K562 (cell line): ENCODE data around the gene CISD3.

ENCODE experiments used
- BHLHE40 ChIP-seq: IDR thresholded peaks from 2 replicates; pipeline ENCODE4 v1.6.1; 2011; ENCODE audit warnings: low read length, improper control_type of control experiment
- CTCF ChIP-seq, 3 experiments: IDR thresholded peaks in 2 of 3; conservative IDR thresholded peaks in 1 of 3; 2 replicates each; pipeline ENCODE4 v1.5.1; 2011 to 2012; ENCODE audit warnings: low read length in 3 of 3, mild to moderate bottlenecking in 3 of 3, control low read depth in 2 of 3, improper control_type of control experiment in 1 of 3, inconsistent platforms in 1 of 3, low read depth in 1 of 3, mixed read lengths in 1 of 3, moderate library complexity in 1 of 3; ENCODE audit not compliant: insufficient read depth in 2 of 3
- ELF1 ChIP-seq: fragments of 200-800 bp; sonication (Bioruptor generic); IDR thresholded peaks from 2 replicates; pipeline ENCODE4 v1.6.1; 2016; ENCODE audit warnings: missing genetic modification characterization, missing compliant biosample characterization
- EP300 ChIP-seq: IDR thresholded peaks from 2 replicates; pipeline ENCODE4 v1.6.1; 2012; ENCODE audit warnings: low read length, improper control_type of control experiment
- MXD1 ChIP-seq: fragments of 250-450 bp; sonication (Bioruptor Pico); IDR thresholded peaks from 2 replicates; pipeline ENCODE4 v1.8.0; 2021; ENCODE audit warnings: borderline replicate concordance, mild to moderate bottlenecking, moderate library complexity; ENCODE audit not compliant: poor library complexity, severe bottlenecking
- NR3C1 ChIP-seq: sonication (generic); formaldehyde crosslinking; IDR thresholded peaks from 2 replicates; pipeline ENCODE4 v1.8.1; 2022; ENCODE audit warnings: missing genetic modification reagents
- SETDB1 ChIP-seq: IDR thresholded peaks from one replicate; pipeline ENCODE4 v1.6.1; 2012; ENCODE audit warnings: low read length, control low read depth, inconsistent platforms
- SIN3A ChIP-seq, 2 experiments: fragments of 150-350 bp in 1 of 2; IDR thresholded peaks; 2 replicates each; pipeline ENCODE4 v1.6.1; 2011 to 2016; ENCODE audit warnings: borderline replicate concordance in 2 of 2, low read depth in 2 of 2, low read length in 2 of 2, mild to moderate bottlenecking in 2 of 2, moderate library complexity in 2 of 2; ENCODE audit not compliant: control insufficient read depth in 1 of 2
- SPI1 ChIP-seq: IDR thresholded peaks from 2 replicates; pipeline ENCODE4 v1.6.1; 2011; ENCODE audit warnings: low read depth, low read length, control low read depth, borderline replicate concordance
- TEAD1 ChIP-seq, 2 experiments: fragments of 450-650 bp in 1 of 2; sonication (generic) in 1 of 2; formaldehyde crosslinking; IDR thresholded peaks; 2 replicates each; pipeline versions ENCODE4 v1.4.0 to v1.8.0; 2020 to 2022; ENCODE audit warnings: mild to moderate bottlenecking in 2 of 2, missing genetic modification reagents in 1 of 2
- UBTF ChIP-seq, 2 experiments: IDR thresholded peaks; 2 replicates each; pipeline ENCODE4 v1.6.1; 2012; ENCODE audit warnings: improper control_type of control experiment in 2 of 2, low read depth in 2 of 2, low read length in 2 of 2, borderline replicate concordance in 1 of 2
- USF2 ChIP-seq: sonication (generic); formaldehyde crosslinking; IDR thresholded peaks from 2 replicates; pipeline ENCODE4 v1.5.0; 2020; ENCODE audit warnings: missing genetic modification reagents
- ZNF318 ChIP-seq, 2 experiments: fragments of 450-650 bp; IDR thresholded peaks; 2 replicates each; pipeline ENCODE4 v1.6.1; 2016; ENCODE audit warnings: mild to moderate bottlenecking in 2 of 2, borderline replicate concordance in 1 of 2, low read depth in 1 of 2, moderate library complexity in 1 of 2

- TF ChIP-seq SPI1 (no peak), CTCF (IDR thresholded peaks at IDR 0.05 in 2 of 3, conservative IDR thresholded peaks at IDR 0.05 in 1 of 3; ENCODE audit: insufficient read depth in 2 of 3, low read depth in 1 of 3, low read length in 3 of 3) (no peak), UBTF (IDR thresholded peaks at IDR 0.05; ENCODE audit: borderline replicate concordance in 1 of 2, low read depth in 2 of 2, low read length in 2 of 2) (no peak), TEAD1 (CRISPR knock-in tag; IDR thresholded peaks at IDR 0.05) (no peak), MXD1 (CRISPR knock-in tag) (no peak), NR3C1 (CRISPR knock-in tag) (no peak), EP300 (no peak), ELF1 (tag) (no peak), USF2 (CRISPR knock-in tag) (no peak), SETDB1 (no peak), BHLHE40 (no peak), SIN3A (IDR thresholded peaks at IDR 0.05; ENCODE audit: borderline replicate concordance in 2 of 2, control insufficient read depth in 1 of 2, low read depth in 2 of 2, low read length in 2 of 2) (no peak), ZNF318 (IDR thresholded peaks at IDR 0.05; ENCODE audit: borderline replicate concordance in 1 of 2, low read depth in 1 of 2) (no peak)
These were observed 1.6 kb downstream of the CISD3 start for GRCh38 chr17:38731526-38732294.
